Measurements from ENCODE around the gene ELL2. TPM values are rescaled to one million over a fixed set of nuclear protein-coding genes. Genes with fewer than 3 reads are reported as not detected.

Gene ELL2
- polyA plus RNA-seq, 3 donors = 3.1 to 8.1 (median 5.8) TPM

- Histone ChIP-seq H3K4me2 (replicated peaks; ENCODE audit: extremely low read depth, low read length, poor library complexity, severe bottlenecking) (no peak overlapping the region), H3K9ac (ENCODE audit: insufficient read depth, low read length, poor library complexity, severe bottlenecking) (no peak overlapping the region), H3K4me3 (replicated peaks in 1 of 3; ENCODE audit: low read depth in 2 of 3, low read length in 3 of 3) (no peak overlapping the region), H3K79me2 (ENCODE audit: insufficient read depth, low read length) (no peaks in the 10 kb centered on the region), H3K27ac (ENCODE audit: low read depth in 1 of 2, low read length in 2 of 2) (no peak overlapping the region), H3K27me3 (ENCODE audit: control insufficient read depth in 2 of 2, insufficient read depth in 2 of 2, low read length in 2 of 2) (no peaks in the 10 kb centered on the region), H4K20me1 (ENCODE audit: insufficient read depth, low read length) (no peaks in the 10 kb centered on the region), H2AFZ (ENCODE audit: insufficient read depth, low read depth, low read length, poor library complexity, severe bottlenecking) (no peak overlapping the region), H3K4me1 (ENCODE audit: control insufficient read depth in 1 of 2, insufficient read depth in 2 of 2, low read length in 2 of 2) (no peaks in the 10 kb centered on the region), H3K36me3 (replicated peaks in 1 of 2; ENCODE audit: control insufficient read depth in 1 of 2, insufficient read depth in 2 of 2, low read length in 2 of 2) (no peaks in the 10 kb centered on the region), H3K9me3 (replicated peaks in 1 of 2; ENCODE audit: control insufficient read depth in 1 of 2, insufficient read depth in 1 of 2, low read length in 2 of 2) (no peaks in the 10 kb centered on the region)
- Mint-ChIP-seq H3K4me3 (no peak overlapping the region), H3K9me3 (peaks cover 0 to 13% (median 1%) of the 10 kb centered on the region in 7 donors), H3K27ac (no peak overlapping the region), H3K36me3 (no peaks in the 10 kb centered on the region), H3K27me3 (ENCODE audit: low read depth in 3 of 3) (peaks cover 0 to 2% (median 0%) of the 10 kb centered on the region in 3 donors), H3K4me1 (no peaks in the 10 kb centered on the region)
- no peak for TF ChIP-seq CTCF (IDR thresholded peaks at IDR 0.05)
- no peak for DNase-seq
- no CpG with 5 or more reads among the region's 1 CpG for WGBS (ENCODE audit: insufficient coverage)
- intact Hi-C loops (cut with micrococcal nuclease) = no loop called here
Observed at GRCh38 chr5:95976606-95977005, 15.0 kb upstream of the ELL2 start.

- peaks cover 0 to 13% (median 1%) of the 10 kb centered on the region in 7 donors for H3K9me3 Mint-ChIP-seq
- no peaks in the 10 kb centered on the region for H3K4me1 Mint-ChIP-seq
- TF ChIP-seq CTCF (IDR thresholded peaks at IDR 0.05) = no peak
- Histone ChIP-seq H4K20me1 (ENCODE audit: insufficient read depth, low read length) (no peaks in the 10 kb centered on the region), H3K27ac (ENCODE audit: low read depth in 1 of 2, low read length in 2 of 2) (no peak overlapping the region), H3K79me2 (ENCODE audit: insufficient read depth, low read length) (no peaks in the 10 kb centered on the region), H3K36me3 (replicated peaks in 1 of 2; ENCODE audit: control insufficient read depth in 1 of 2, insufficient read depth in 2 of 2, low read length in 2 of 2) (no peaks in the 10 kb centered on the region), H3K4me2 (replicated peaks; ENCODE audit: extremely low read depth, low read length, poor library complexity, severe bottlenecking) (no peak overlapping the region), H3K9ac (ENCODE audit: insufficient read depth, low read length, poor library complexity, severe bottlenecking) (no peak overlapping the region), H3K9me3 (replicated peaks in 1 of 2; ENCODE audit: control insufficient read depth in 1 of 2, insufficient read depth in 1 of 2, low read length in 2 of 2) (no peaks in the 10 kb centered on the region), H2AFZ (ENCODE audit: insufficient read depth, low read depth, low read length, poor library complexity, severe bottlenecking) (no peak overlapping the region), H3K4me1 (ENCODE audit: control insufficient read depth in 1 of 2, insufficient read depth in 2 of 2, low read length in 2 of 2) (no peaks in the 10 kb centered on the region), H3K4me3 (replicated peaks in 1 of 3; ENCODE audit: low read depth in 2 of 3, low read length in 3 of 3) (no peak overlapping the region), H3K27me3 (ENCODE audit: control insufficient read depth in 2 of 2, insufficient read depth in 2 of 2, low read length in 2 of 2) (no peaks in the 10 kb centered on the region)
- no peak overlapping the region for H3K4me3 Mint-ChIP-seq
- WGBS (ENCODE audit: insufficient coverage) = no CpG with 5 or more reads among the region's 1 CpG
- no peak overlapping the region for H3K27ac Mint-ChIP-seq
- H3K36me3 Mint-ChIP-seq = no peaks in the 10 kb centered on the region
- peaks cover 0 to 2% (median 0%) of the 10 kb centered on the region in 3 donors for H3K27me3 Mint-ChIP-seq (ENCODE audit: low read depth in 3 of 3)
- intact Hi-C loops (cut with micrococcal nuclease) = no loop called here
- DNase-seq = no peak
Observed at GRCh38 chr5:95975703-95976102, 14.1 kb upstream of the ELL2 start.
